ENCODE data around the gene CAND1.

Gene CAND1

GRCh38 chr12:67269633-67270573, 745 bp downstream of the CAND1 start:
- TF ChIP-seq POLR2AphosphoS5 (IDR thresholded peaks at IDR 0.05; ENCODE audit: low read depth, low read length) (no peak; the same call in none of the 2 replicates), TAF1 (IDR thresholded peaks at IDR 0.05; ENCODE audit: borderline replicate concordance, insufficient read depth, low read length) (no peak; the same call in 1 of the 2 replicates), SIN3A (IDR thresholded peaks at IDR 0.05; ENCODE audit: borderline replicate concordance, insufficient read depth, low read length) (peak; percentile 9; the same call in 1 of the 2 replicates)

GRCh38 chr12:67270622-67271021, 1.5 kb downstream of the CAND1 start:
- TF ChIP-seq POLR2AphosphoS5 (IDR thresholded peaks at IDR 0.05; ENCODE audit: low read depth, low read length) (no peak), TAF1 (IDR thresholded peaks at IDR 0.05; ENCODE audit: borderline replicate concordance, insufficient read depth, low read length) (no peak), REST (IDR thresholded peaks at IDR 0.05; ENCODE audit: insufficient read depth in 1 of 2, low read depth in 2 of 2, low read length in 2 of 2) (no peak), SIN3A (IDR thresholded peaks at IDR 0.05; ENCODE audit: borderline replicate concordance, insufficient read depth, low read length) (no peak), FOXP2 (optimal IDR thresholded peaks at IDR 0.05; ENCODE audit: borderline replicate concordance, extremely low read depth, extremely low read length, insufficient read depth) (no peak)

- TF ChIP-seq TAF1 (IDR thresholded peaks at IDR 0.05; ENCODE audit: borderline replicate concordance, insufficient read depth, low read length) (no peak), POLR2AphosphoS5 (IDR thresholded peaks at IDR 0.05; ENCODE audit: low read depth, low read length) (no peak), SIN3A (IDR thresholded peaks at IDR 0.05; ENCODE audit: borderline replicate concordance, insufficient read depth, low read length) (no peak)
Measured at GRCh38 chr12:67271976-67272375, 2.8 kb downstream of the CAND1 start.

GRCh38 chr12:67274186-67274585, 5.0 kb downstream of the CAND1 start:
- TF ChIP-seq SIN3A (IDR thresholded peaks at IDR 0.05; ENCODE audit: borderline replicate concordance, insufficient read depth, low read length) (no peak), FOXP2 (optimal IDR thresholded peaks at IDR 0.05; ENCODE audit: borderline replicate concordance, extremely low read depth, extremely low read length, insufficient read depth) (no peak)

GRCh38 chr12:67275380-67275913, 6.3 kb downstream of the CAND1 start:
- TF ChIP-seq TAF1 (IDR thresholded peaks at IDR 0.05; ENCODE audit: borderline replicate concordance, insufficient read depth, low read length) (no peak), FOXP2 (optimal IDR thresholded peaks at IDR 0.05; ENCODE audit: borderline replicate concordance, extremely low read depth, extremely low read length, insufficient read depth) (no peak), SIN3A (IDR thresholded peaks at IDR 0.05; ENCODE audit: borderline replicate concordance, insufficient read depth, low read length) (no peak), REST (IDR thresholded peaks at IDR 0.05; ENCODE audit: insufficient read depth in 1 of 2, low read depth in 2 of 2, low read length in 2 of 2) (no peak), POLR2AphosphoS5 (IDR thresholded peaks at IDR 0.05; ENCODE audit: low read depth, low read length) (no peak)

- no peak for TF ChIP-seq FOXP2 (optimal IDR thresholded peaks at IDR 0.05; ENCODE audit: borderline replicate concordance, extremely low read depth, extremely low read length, insufficient read depth)
- TF ChIP-seq POLR2AphosphoS5 (IDR thresholded peaks at IDR 0.05; ENCODE audit: low read depth, low read length) = no peak
- TF ChIP-seq SIN3A (IDR thresholded peaks at IDR 0.05; ENCODE audit: borderline replicate concordance, insufficient read depth, low read length) = no peak
- no peak for TF ChIP-seq TAF1 (IDR thresholded peaks at IDR 0.05; ENCODE audit: borderline replicate concordance, insufficient read depth, low read length)
- TF ChIP-seq REST (IDR thresholded peaks at IDR 0.05; ENCODE audit: insufficient read depth in 1 of 2, low read depth in 2 of 2, low read length in 2 of 2) = no peak
Measured at GRCh38 chr12:67276421-67276820, 7.3 kb downstream of the CAND1 start.

Measured in PFSK-1 (cell line).